ENCODE data around the gene ACSM2A.

The ACSM2A gene

DNA sequence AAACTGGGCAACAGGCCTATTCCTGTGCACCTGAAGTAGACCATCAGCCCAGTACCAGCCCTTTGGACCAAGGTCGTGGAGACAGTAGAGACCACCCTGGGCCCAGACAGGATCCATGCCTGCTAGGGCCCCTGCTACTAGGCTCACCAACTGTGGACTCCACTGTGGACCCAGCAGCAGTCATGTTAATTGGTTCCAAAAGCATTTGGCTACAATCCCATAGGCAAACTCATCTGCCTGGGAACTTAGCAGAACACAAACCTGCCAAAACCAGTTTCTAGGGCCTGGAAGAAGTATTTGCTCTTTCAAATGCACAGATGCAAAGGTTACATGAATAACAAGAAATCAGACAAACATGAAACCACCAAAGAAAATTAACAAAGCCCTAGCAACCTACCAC is 53.1 kb downstream of the ACSM2A start:
- Histone ChIP-seq H2AFZ (ENCODE audit: low read length) (no peak overlapping the region), H3F3A (ENCODE audit: low read depth) (no peaks in the 10 kb centered on the region), H3K4me1 (ENCODE audit: insufficient read depth, low read length, poor library complexity, severe bottlenecking) (no peaks in the 10 kb centered on the region), H3K4me2 (ENCODE audit: low read depth, low read length, poor library complexity, severe bottlenecking) (no peak overlapping the region), H4K20me1 (ENCODE audit: insufficient read depth, low read length, poor library complexity, severe bottlenecking) (no peaks in the 10 kb centered on the region), H3K9me3 (ENCODE audit: insufficient read depth, low read depth, low read length) (no peaks in the 10 kb centered on the region; the same call in 1 of the 2 replicates), H3K36me3 (ENCODE audit: insufficient read depth, low read length) (no peaks in the 10 kb centered on the region), H3K27me3 (ENCODE audit: insufficient read depth, low read length, poor library complexity, severe bottlenecking) (no peaks in the 10 kb centered on the region), H3K4me3 (ENCODE audit: low read length, poor library complexity, severe bottlenecking) (no peak overlapping the region), H3K9me2 (replicated peaks; ENCODE audit: low read depth, low read length) (no peaks in the 10 kb centered on the region), H3K79me2 (ENCODE audit: insufficient read depth, low read length) (no peaks in the 10 kb centered on the region), H3K9ac (ENCODE audit: low read depth, low read length, poor library complexity, severe bottlenecking) (no peak overlapping the region)
- TF ChIP-seq EZH2phosphoT487 (IDR thresholded peaks at IDR 0.05; ENCODE audit: borderline replicate concordance): no peak
- TF ChIP-seq, protein P1, sequence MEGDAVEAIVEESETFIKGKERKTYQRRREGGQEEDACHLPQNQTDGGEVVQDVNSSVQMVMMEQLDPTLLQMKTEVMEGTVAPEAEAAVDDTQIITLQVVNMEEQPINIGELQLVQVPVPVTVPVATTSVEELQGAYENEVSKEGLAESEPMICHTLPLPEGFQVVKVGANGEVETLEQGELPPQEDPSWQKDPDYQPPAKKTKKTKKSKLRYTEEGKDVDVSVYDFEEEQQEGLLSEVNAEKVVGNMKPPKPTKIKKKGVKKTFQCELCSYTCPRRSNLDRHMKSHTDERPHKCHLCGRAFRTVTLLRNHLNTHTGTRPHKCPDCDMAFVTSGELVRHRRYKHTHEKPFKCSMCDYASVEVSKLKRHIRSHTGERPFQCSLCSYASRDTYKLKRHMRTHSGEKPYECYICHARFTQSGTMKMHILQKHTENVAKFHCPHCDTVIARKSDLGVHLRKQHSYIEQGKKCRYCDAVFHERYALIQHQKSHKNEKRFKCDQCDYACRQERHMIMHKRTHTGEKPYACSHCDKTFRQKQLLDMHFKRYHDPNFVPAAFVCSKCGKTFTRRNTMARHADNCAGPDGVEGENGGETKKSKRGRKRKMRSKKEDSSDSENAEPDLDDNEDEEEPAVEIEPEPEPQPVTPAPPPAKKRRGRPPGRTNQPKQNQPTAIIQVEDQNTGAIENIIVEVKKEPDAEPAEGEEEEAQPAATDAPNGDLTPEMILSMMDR (conservative IDR thresholded peaks at IDR 0.05; ENCODE audit: low read length): no peak

- Histone ChIP-seq H3K36me3 (ENCODE audit: insufficient read depth, low read length) (no peaks in the 10 kb centered on the region), H4K20me1 (ENCODE audit: insufficient read depth, low read length, poor library complexity, severe bottlenecking) (no peaks in the 10 kb centered on the region), H3K4me1 (ENCODE audit: insufficient read depth, low read length, poor library complexity, severe bottlenecking) (no peaks in the 10 kb centered on the region), H3K4me2 (ENCODE audit: low read depth, low read length, poor library complexity, severe bottlenecking) (no peak overlapping the region), H3K9me2 (replicated peaks; ENCODE audit: low read depth, low read length) (no peaks in the 10 kb centered on the region), H3F3A (ENCODE audit: low read depth) (no peaks in the 10 kb centered on the region), H3K27me3 (ENCODE audit: insufficient read depth, low read length, poor library complexity, severe bottlenecking) (no peaks in the 10 kb centered on the region), H2AFZ (ENCODE audit: low read length) (no peak overlapping the region), H3K9ac (ENCODE audit: low read depth, low read length, poor library complexity, severe bottlenecking) (no peak overlapping the region), H3K79me2 (ENCODE audit: insufficient read depth, low read length) (no peaks in the 10 kb centered on the region), H3K9me3 (ENCODE audit: insufficient read depth, low read depth, low read length) (no peaks in the 10 kb centered on the region; the same call in 1 of the 2 replicates), H3K4me3 (ENCODE audit: low read length, poor library complexity, severe bottlenecking) (no peak overlapping the region)
- no peak for TF ChIP-seq EZH2phosphoT487 (IDR thresholded peaks at IDR 0.05; ENCODE audit: borderline replicate concordance)
- TF ChIP-seq, protein P1 (conservative IDR thresholded peaks at IDR 0.05; ENCODE audit: low read length): no peak
Observed at GRCh38 chr16:20507280-20507679, 56.0 kb downstream of the ACSM2A start.

GRCh38 chr16:20510323-20510722 is 59.0 kb downstream of the ACSM2A start:
- no peaks in the 10 kb centered on the region for H3K4me1 ChIP-seq (ENCODE audit: insufficient read depth, low read length, poor library complexity, severe bottlenecking)
- H3K9me3 ChIP-seq (ENCODE audit: insufficient read depth, low read depth, low read length): no peaks in the 10 kb centered on the region; the same call in 1 of the 2 replicates
- H3K9ac ChIP-seq (ENCODE audit: low read depth, low read length, poor library complexity, severe bottlenecking): no peak overlapping the region
- no peak overlapping the region for H3K4me3 ChIP-seq (ENCODE audit: low read length, poor library complexity, severe bottlenecking)
- no peaks in the 10 kb centered on the region for H4K20me1 ChIP-seq (ENCODE audit: insufficient read depth, low read length, poor library complexity, severe bottlenecking)
- no peaks in the 10 kb centered on the region for H3K27me3 ChIP-seq (ENCODE audit: insufficient read depth, low read length, poor library complexity, severe bottlenecking)
- H3F3A ChIP-seq (ENCODE audit: low read depth): no peaks in the 10 kb centered on the region
- H3K4me2 ChIP-seq (ENCODE audit: low read depth, low read length, poor library complexity, severe bottlenecking): no peak overlapping the region
- H3K9me2 ChIP-seq (replicated peaks; ENCODE audit: low read depth, low read length): no peaks in the 10 kb centered on the region
- H2AFZ ChIP-seq (ENCODE audit: low read length): no peak overlapping the region
- no peaks in the 10 kb centered on the region for H3K36me3 ChIP-seq (ENCODE audit: insufficient read depth, low read length)
- no peaks in the 10 kb centered on the region for H3K79me2 ChIP-seq (ENCODE audit: insufficient read depth, low read length)
- no peak for TF ChIP-seq EZH2phosphoT487 (IDR thresholded peaks at IDR 0.05; ENCODE audit: borderline replicate concordance)
- TF ChIP-seq, protein P1 (conservative IDR thresholded peaks at IDR 0.05; ENCODE audit: low read length): no peak

All from Loucy (cell line).